HG02973 (cell line): ENCODE data around the gene GIT2.
"Not testable (repeated sequence)": the region's sequence is repeated elsewhere in the genome, so short reads cannot be mapped to it uniquely, and the experiment has no call there.

Source experiments
- ATAC-seq: cut with Tn5 transposase; IDR thresholded peaks from one replicate; pipeline ENCODE4 v1.9.1; 2021; ENCODE audit warnings: moderate library complexity; ENCODE audit not compliant: unreplicated experiment

Gene GIT2

GRCh38 chr12:109947521-109947920, 48.6 kb downstream of the GIT2 start:
- no peak for ATAC-seq

DNA sequence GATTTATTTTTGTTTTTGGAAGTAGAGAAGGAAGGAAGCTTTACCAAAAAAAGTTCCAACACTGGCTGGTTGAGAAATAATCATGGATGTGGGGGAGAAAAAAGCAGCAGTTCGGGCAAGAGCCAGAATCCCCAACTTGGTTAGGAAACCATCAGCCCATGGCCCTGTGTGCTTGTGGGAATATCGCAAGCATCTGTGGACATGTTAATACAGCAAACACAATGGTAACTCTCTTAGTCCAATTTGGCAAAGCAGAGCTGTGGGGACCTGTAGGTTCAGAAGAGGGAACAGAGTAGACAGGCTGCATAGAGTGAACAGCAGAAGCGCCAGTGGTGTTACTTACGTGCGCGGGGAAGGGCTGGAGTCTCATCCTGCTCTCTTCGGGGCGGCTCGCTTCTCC, 49.3 kb downstream of the GIT2 start:
- ATAC-seq, result no peak

GRCh38 chr12:109946505-109946904, 49.7 kb downstream of the GIT2 start:
- ATAC-seq, result no peak

GRCh38 chr12:109944561-109945359, 51.4 kb downstream of the GIT2 start:
- no peak for ATAC-seq

DNA sequence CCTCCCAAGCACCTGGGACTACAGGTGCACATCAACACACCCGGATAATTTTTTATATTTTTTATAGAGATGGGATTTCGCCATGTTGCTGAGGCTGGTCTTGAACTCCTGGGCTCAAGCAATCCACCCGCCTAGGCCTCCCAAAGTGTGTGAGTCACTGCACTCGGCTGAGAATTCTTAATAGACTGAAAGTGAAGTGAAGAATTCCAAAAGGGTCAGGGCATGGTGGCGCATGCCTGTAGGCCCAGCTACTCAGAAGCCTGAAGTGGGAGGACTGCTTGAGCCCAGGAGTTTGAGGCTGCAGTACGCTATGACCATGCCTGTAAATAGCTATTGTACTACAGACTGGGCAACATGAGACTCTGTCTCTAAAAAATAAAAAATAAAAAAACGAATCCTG, 52.4 kb downstream of the GIT2 start:
- ATAC-seq, result no peak

- ATAC-seq, result no peak
Measured at GRCh38 chr12:109940339-109940923, 55.7 kb downstream of the GIT2 start.

DNA sequence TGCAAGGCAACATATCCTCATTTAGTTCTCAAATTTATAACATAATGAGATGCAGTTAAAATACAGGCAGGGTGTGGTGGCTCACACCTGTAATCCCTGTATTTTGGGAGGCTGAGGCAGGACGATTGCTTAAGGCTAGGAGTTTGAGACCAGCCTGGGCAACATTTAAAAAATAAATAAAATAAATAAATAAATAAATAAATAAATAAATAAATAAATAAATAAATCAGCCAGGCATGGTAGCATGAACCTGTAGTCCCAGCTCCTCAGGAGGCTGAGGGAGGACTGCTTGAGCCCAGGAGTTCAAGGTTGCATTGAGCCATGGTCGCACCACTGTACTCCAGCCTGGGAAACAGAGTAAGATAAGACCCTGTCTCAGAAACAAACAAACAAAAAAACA, 56.7 kb downstream of the GIT2 start:
- no peak for ATAC-seq

GRCh38 chr12:109938947-109939346, 57.2 kb downstream of the GIT2 start:
- no peak for ATAC-seq

GRCh38 chr12:109937371-109937770, 58.8 kb downstream of the GIT2 start:
- no peak for ATAC-seq

DNA sequence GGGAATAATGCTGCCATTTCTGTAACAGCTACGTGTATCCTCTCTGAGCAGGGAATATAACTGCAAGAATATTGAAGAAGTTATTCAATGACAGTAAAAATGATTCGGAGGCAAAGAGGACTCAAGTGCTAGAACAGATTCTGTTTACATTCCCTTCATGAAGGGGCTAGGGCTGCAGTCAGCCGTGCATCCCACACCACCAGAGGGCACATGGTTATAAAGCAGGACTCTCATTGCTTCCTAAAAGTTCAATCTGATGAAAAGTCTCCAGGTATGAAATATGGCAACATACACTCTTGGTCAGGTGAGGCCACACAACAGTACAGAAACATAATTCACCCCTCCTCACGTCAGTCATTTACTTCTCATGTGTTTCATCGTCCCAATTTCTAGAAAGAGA, 62.1 kb downstream of the GIT2 start:
- ATAC-seq, result no peak

GRCh38 chr12:109932878-109933503, 63.2 kb downstream of the GIT2 start:
- ATAC-seq, result no peak

GRCh38 chr12:109931143-109931542, 65.0 kb downstream of the GIT2 start:
- no peak for ATAC-seq

- ATAC-seq, result no peak
Measured at GRCh38 chr12:109930028-109930800, 66.0 kb downstream of the GIT2 start.

GRCh38 chr12:109929326-109929725, 66.8 kb downstream of the GIT2 start:
- ATAC-seq, result not testable (repeated sequence)

GRCh38 chr12:109928058-109928656, 68.0 kb downstream of the GIT2 start:
- ATAC-seq, result no peak

DNA sequence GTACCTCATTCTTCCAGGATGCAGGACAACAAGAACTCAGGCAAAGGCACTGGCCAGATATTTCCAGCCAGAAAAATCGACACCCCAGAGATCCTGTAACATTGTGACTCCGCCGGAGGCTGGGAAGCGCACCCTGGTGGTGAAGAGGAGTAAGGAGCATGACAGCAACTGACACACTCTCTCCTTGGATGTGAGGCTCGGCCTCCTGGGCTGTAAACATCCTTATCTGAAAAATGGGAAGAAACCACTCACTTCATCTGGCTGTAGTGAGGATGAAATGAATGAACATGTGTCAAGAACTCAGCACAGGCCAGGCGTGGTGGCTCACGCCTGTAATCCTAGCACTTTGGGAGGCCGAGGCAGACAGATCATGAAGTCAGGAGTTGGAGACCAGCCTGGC, 68.5 kb downstream of the GIT2 start:
- ATAC-seq, result no peak

- no peak for ATAC-seq
Measured at GRCh38 chr12:109926488-109927210, 69.5 kb downstream of the GIT2 start.

- no peak for ATAC-seq
Measured at GRCh38 chr12:109926016-109926415, 70.2 kb downstream of the GIT2 start.

GRCh38 chr12:109925185-109925840, 70.9 kb downstream of the GIT2 start:
- ATAC-seq, result no peak
